ENCODE measurements around the gene CXCR2.
"Not testable (repeated sequence)": the region's sequence is repeated elsewhere in the genome, so short reads cannot be mapped to it uniquely, and the experiment has no call there.

Gene CXCR2

GRCh38 chr2:218125626-218126080 lies at the start of gene CXCR2:
Gene CXCR2, plus strand, starts transcription at chr2:218126028. Its CDS starts 8,774 bp downstream, at chr2:218134802.
- no peak for DNase-seq

GRCh38 chr2:218077464-218078216 lies 48.2 kb upstream of the CXCR2 start:
- DNase-seq, result no peak

GRCh38 chr2:218079943-218080913 lies 45.6 kb upstream of the CXCR2 start:
- DNase-seq, result peak; percentile 43

GRCh38 chr2:218081063-218081462 lies 44.8 kb upstream of the CXCR2 start:
- no peak for DNase-seq

DNA sequence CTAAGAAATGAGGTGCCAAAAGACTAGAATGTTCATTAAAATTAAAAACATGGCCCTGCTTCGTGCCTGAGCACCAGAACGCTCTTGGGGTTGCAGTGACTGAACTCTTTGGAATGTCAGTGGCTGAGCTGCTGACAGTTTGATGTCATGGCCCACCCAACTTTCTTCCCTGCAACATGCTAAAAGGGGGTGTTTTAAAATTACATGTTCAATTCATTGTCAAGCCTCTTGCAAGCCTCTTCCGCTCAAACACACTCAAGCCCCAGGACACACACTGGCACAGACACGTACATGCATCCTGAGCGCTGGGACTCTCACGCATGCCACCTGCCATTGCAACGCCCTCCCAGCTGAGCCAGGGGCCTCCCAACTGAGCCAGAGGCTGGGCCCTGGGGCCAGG lies 44.1 kb upstream of the CXCR2 start:
- no peak for DNase-seq

GRCh38 chr2:218082586-218083351 lies 43.1 kb upstream of the CXCR2 start:
- no peak for DNase-seq

DNA sequence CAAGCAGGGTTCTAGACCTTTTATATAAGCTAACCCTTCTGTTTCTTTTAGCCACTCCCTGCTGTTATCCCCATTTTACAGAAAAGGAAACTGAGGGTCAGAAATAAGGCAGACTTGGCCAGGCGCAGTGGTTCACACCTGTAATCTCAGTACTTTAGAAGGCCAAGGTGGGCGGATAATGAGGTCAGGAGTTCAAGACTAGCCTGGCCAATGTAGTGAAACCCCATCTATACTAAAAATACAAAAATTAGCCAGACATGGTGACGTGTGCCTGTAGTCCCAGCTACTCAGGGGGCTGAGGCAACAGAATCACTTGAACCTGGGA lies 42.5 kb upstream of the CXCR2 start:
- no peak for DNase-seq

GRCh38 chr2:218086478-218086877 lies 39.4 kb upstream of the CXCR2 start:
- no peak for DNase-seq

- DNase-seq, result no peak
Measured at GRCh38 chr2:218089259-218089658, 36.6 kb upstream of the CXCR2 start.

- DNase-seq, result no peak
Measured at GRCh38 chr2:218091746-218092145, 34.1 kb upstream of the CXCR2 start.

GRCh38 chr2:218093879-218094278 lies 31.9 kb upstream of the CXCR2 start:
- DNase-seq, result no peak

DNA sequence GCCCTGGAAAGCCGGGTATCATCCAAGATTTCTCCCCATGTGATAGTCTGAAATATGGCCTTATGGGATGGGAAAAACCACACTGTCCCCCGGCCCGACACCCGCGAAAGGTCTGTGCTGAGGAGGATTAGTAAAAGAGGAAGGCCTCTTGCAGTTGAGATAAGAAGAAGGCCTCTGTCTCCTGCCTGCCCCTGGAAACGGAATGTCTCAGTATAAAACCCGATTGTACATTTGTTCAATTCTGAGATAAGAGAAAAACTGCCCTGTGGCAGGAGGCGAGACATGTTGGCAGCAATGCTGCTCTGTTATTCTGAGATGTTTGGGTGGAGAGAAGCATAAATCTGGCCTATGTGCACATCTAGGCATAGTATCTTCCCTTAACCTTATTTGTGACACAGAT lies 30.0 kb upstream of the CXCR2 start:
- DNase-seq, result no peak

GRCh38 chr2:218097975-218098374 lies 27.9 kb upstream of the CXCR2 start:
- DNase-seq, result no peak

DNA sequence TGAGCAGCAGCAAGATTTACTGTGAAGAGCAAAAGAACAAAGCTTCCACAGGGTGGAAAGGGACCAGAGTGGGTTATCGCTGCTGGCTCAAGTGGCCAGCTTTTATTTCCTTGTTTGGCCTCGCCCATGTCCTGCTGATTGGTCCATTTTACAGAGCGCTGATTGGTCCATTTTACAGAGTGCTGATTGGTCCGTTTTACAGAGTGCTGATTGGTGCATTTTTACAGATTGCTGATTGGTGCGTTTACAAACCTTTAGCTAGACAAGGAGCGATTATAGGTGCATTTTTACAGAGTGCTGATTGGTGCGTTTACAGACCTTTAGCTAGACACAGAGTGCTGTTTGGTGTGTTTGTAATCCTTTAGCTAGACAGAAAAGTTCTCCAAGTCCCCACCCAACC lies 17.0 kb upstream of the CXCR2 start:
- DNase-seq, result not testable (repeated sequence)

GRCh38 chr2:218121789-218122188 lies 4.0 kb upstream of the CXCR2 start:
- not testable (repeated sequence) for DNase-seq

DNA sequence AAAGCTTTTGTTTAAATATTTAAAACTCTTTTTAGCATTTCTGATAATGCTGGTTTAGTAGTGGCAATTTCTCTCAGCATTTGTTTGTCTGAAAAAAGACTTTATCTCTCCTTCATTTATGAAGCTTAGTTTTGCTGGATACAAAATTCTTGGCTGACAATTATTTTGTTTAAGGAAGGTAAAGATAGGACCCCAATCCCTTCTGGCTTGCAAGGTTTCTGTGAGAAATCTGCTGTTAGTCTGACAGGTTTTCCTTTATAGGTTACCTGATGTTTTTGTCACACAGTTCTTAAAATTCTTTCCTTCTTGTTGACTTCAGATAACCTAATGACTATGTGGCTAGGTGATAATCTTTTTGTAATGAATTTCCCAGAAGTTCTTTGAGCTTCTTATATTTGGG lies 3.5 kb upstream of the CXCR2 start:
- DNase-seq, result not testable (repeated sequence)

DNA sequence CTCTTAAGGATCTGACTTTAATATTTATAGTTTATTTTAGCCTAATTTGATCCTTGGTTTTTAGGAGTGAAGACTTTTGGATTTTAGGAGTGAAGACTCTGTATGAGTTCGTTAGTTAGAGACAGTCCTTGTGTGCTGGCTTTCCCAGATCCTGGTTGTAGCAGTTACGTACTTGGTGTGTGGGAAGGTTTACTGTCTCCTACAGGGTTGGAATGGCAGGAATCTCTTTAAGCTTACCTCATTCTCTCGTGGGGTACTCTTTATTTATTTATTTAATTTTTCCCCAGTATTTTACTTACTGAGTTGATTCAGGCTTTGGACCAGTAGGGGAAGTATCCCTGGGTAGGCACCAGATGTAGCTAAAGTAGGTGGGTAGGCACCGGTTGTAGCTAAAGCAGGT lies 1.8 kb upstream of the CXCR2 start:
- DNase-seq, result no peak

- DNase-seq, result no peak
Measured at GRCh38 chr2:218125095-218125494, 733 bp upstream of the CXCR2 start.

DNA sequence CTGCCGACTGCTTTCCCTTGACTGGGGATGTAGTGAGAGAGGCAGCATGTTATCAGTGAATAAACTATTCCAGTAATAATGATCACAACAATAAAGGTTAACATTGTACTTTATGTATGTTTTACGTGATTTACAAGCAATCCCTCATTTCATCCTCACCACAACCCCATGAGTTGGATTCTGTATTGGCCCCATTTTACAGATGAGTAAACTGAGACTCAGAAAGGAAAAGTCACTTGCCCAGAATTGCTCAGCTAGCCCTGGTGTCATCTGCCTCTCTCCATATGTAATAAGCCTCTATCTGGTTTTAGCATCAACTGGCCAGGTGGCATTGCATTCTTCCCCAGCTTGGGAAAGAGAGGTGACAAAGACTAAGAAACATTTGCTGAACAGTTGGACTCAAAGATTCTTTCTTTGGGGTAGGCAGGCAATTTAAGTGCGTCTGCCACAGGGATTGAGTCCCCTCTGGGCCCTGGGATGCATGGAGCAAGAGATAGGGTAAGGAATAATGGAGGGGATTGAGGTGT lies 2.2 kb downstream of the CXCR2 start:
- no peak for DNase-seq

- DNase-seq, result no peak
Measured at GRCh38 chr2:218128781-218129457, 3.1 kb downstream of the CXCR2 start.

DNA sequence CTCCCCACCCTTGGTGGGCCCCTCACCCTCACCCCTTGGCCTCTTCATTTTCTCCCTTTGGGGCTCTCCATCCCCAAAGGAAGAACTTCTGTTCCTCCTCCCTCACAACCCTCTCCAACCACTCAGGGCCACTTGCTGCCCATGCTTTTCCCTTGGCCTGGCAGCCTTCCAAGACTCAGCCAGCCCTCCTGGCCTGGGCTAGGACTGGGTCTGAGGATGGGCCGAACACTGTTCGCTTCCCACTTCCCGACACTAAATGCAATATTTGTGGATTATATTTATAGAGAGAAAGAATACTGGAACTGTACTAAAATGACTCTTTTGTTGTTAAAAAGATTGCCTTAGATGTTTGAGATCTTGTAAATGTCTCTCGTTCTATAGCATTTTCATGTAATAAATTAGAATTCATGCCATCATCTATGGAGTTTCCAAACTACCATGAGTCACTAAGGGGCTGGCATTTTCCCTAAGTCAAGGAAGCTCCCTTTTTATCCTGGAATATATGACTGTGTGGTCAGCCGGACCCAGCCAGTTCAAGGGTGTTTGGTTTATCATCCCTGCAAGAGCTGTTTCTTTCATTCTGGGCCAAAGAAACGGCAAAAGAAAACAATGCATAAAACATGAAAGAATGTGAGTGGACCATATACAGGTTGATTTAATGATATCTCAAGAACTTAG lies 3.8 kb downstream of the CXCR2 start:
- DNase-seq, result peak; percentile 16

DNA sequence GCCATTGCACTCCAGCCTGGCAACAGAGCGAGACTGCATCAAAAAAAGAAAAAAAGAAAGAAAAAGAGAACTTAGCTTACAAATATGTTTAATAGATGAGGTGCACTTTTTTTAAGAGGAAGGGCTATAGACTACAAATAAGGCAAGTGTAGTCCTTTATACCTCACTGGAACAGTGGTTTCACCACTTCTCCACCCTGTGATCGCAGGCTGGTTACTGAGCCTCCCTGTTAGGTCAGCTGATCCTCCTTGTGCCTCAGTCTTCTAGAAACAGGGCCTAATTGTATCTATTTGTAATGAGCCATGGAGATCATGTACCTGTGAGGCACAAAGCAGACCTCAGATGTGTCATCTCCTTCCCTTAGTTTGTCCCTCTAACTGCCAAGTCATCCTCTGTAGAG lies 4.5 kb downstream of the CXCR2 start:
- no peak for DNase-seq

All from NCI-H2029 (cell line).